Osteoblast (primary cell): ENCODE results near the gene LORICRIN. TPM values are rescaled to one million over a fixed set of nuclear protein-coding genes. Genes with fewer than 3 reads are reported as not detected.

Experiments
- DNase-seq: peaks from one replicate; pipeline ENCODE4 v3.0.0; 2011; ENCODE audit warnings: low spot score, mixed read lengths; ENCODE audit not compliant: insufficient read length; ENCODE audit errors: missing footprints
- H2AFZ ChIP-seq: 2 replicates; pipeline ENCODE4 v1.6.0; 2011; ENCODE audit warnings: mild to moderate bottlenecking, low read length
- H3K27ac ChIP-seq: 2 replicates; pipeline ENCODE4 v1.5.1; 2011; ENCODE audit warnings: mild to moderate bottlenecking, low read depth, low read length, moderate library complexity
- H3K27me3 ChIP-seq: 2 replicates; pipeline ENCODE4 v1.6.0; 2012; ENCODE audit warnings: mild to moderate bottlenecking, control low read depth, inconsistent platforms, low read length, moderate library complexity; ENCODE audit not compliant: insufficient read depth
- H3K36me3 ChIP-seq: 2 replicates; pipeline ENCODE4 v1.5.1; 2011; ENCODE audit warnings: mild to moderate bottlenecking, low read length, control low read depth, moderate library complexity; ENCODE audit not compliant: insufficient read depth
- H3K4me1 ChIP-seq: 2 replicates; pipeline ENCODE4 v1.5.1; 2011; ENCODE audit warnings: mild to moderate bottlenecking, low read length, control low read depth, moderate library complexity; ENCODE audit not compliant: insufficient read depth
- H3K4me2 ChIP-seq: 2 replicates; pipeline ENCODE4 v1.6.0; 2011; ENCODE audit warnings: mild to moderate bottlenecking, low read length; ENCODE audit not compliant: insufficient read depth
- H3K4me3 ChIP-seq: fragments of 200-600 bp; sonication (generic); 3 replicates; pipeline ENCODE4 v1.5.1; 2012; ENCODE audit warnings: mild to moderate bottlenecking, low read length, inconsistent platforms; ENCODE audit not compliant: insufficient read depth
- H3K79me2 ChIP-seq: 2 replicates; pipeline ENCODE4 v1.6.0; 2012; ENCODE audit warnings: mild to moderate bottlenecking, low read length, control low read depth, inconsistent platforms; ENCODE audit not compliant: insufficient read depth
- H3K9me3 ChIP-seq: 2 replicates; pipeline ENCODE4 v1.5.1; 2011; ENCODE audit warnings: low read depth, low read length, control low read depth
- H4K20me1 ChIP-seq: 2 replicates; pipeline ENCODE4 v1.6.0; 2012; ENCODE audit warnings: mild to moderate bottlenecking, low read length, control low read depth; ENCODE audit not compliant: insufficient read depth
- total RNA-seq: library from RNA; depleted of rRNA; stranded (reverse); fragments of >200 nt; gene quantifications from 2 replicates; pipeline ENCODE4 v1.2.3, GENCODE V29; 2012
- TF ChIP-seq, protein P1 (sequence below): IDR thresholded peaks from 2 replicates; pipeline ENCODE4 v1.5.1; 2011; ENCODE audit warnings: mild to moderate bottlenecking, low read depth, low read length, moderate library complexity; ENCODE audit errors: extremely low read depth

Gene LORICRIN
- total RNA-seq, 1 donor: not detected

- Histone ChIP-seq H4K20me1 (no peaks in the 10 kb centered on the region), H3K36me3 (no peaks in the 10 kb centered on the region), H3K4me2 (no peak overlapping the region), H3K9me3 (no peaks in the 10 kb centered on the region), H3K4me3 (no peak overlapping the region), H3K27me3 (peaks cover 28% of the 10 kb centered on the region), H3K4me1 (peaks cover 7% of the 10 kb centered on the region), H3K27ac (no peak overlapping the region), H3K79me2 (no peaks in the 10 kb centered on the region), H2AFZ (no peak overlapping the region)
- TF ChIP-seq, protein P1, sequence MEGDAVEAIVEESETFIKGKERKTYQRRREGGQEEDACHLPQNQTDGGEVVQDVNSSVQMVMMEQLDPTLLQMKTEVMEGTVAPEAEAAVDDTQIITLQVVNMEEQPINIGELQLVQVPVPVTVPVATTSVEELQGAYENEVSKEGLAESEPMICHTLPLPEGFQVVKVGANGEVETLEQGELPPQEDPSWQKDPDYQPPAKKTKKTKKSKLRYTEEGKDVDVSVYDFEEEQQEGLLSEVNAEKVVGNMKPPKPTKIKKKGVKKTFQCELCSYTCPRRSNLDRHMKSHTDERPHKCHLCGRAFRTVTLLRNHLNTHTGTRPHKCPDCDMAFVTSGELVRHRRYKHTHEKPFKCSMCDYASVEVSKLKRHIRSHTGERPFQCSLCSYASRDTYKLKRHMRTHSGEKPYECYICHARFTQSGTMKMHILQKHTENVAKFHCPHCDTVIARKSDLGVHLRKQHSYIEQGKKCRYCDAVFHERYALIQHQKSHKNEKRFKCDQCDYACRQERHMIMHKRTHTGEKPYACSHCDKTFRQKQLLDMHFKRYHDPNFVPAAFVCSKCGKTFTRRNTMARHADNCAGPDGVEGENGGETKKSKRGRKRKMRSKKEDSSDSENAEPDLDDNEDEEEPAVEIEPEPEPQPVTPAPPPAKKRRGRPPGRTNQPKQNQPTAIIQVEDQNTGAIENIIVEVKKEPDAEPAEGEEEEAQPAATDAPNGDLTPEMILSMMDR: no peak
- DNase-seq: no peak
Observed at GRCh38 chr1:153265457-153265856, 6.0 kb downstream of the LORICRIN start.

GRCh38 chr1:153271711-153272110 is 12.2 kb downstream of the LORICRIN start:
- no peaks in the 10 kb centered on the region for H3K4me1 ChIP-seq
- H3K27ac ChIP-seq: no peak overlapping the region
- TF ChIP-seq, protein P1: no peak
- H3K4me2 ChIP-seq: no peak overlapping the region
- H2AFZ ChIP-seq: no peak overlapping the region
- no peak overlapping the region for H3K4me3 ChIP-seq
- H3K27me3 ChIP-seq: no peaks in the 10 kb centered on the region
- no peaks in the 10 kb centered on the region for H3K9me3 ChIP-seq
- no peaks in the 10 kb centered on the region for H3K79me2 ChIP-seq
- no peaks in the 10 kb centered on the region for H4K20me1 ChIP-seq
- no peak for DNase-seq
- H3K36me3 ChIP-seq: no peaks in the 10 kb centered on the region

DNA sequence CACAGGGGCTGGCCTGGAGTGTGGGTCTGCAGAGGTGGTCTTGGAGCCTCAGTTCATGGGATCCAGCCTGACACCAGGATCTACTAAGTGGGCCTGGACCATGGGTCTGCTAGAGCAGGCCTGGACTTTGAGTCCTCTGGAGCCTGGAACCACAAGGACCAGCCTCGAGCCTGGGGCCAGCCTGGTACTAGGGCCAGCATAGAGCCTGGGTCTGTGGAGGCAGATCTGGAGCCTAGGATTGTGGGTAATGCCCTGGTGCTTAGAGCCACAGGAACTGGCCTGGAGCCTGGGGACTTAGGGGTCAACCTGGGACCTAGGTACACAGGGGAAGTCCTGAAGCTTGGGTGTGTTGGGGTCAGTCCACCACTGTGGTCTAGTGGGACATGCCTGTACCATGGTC is 12.7 kb downstream of the LORICRIN start:
- no peak overlapping the region for H3K4me3 ChIP-seq
- TF ChIP-seq, protein P1: no peak
- DNase-seq: no peak
- H4K20me1 ChIP-seq: no peaks in the 10 kb centered on the region
- H3K9me3 ChIP-seq: no peaks in the 10 kb centered on the region
- H3K36me3 ChIP-seq: no peaks in the 10 kb centered on the region
- no peak overlapping the region for H2AFZ ChIP-seq
- no peak overlapping the region for H3K4me2 ChIP-seq
- no peak overlapping the region for H3K27ac ChIP-seq
- no peaks in the 10 kb centered on the region for H3K79me2 ChIP-seq
- H3K27me3 ChIP-seq: no peaks in the 10 kb centered on the region
- no peaks in the 10 kb centered on the region for H3K4me1 ChIP-seq

- no peak for DNase-seq
- TF ChIP-seq, protein P1: peak; percentile 38
- H3K4me1 ChIP-seq: no peaks in the 10 kb centered on the region
- no peak overlapping the region for H3K4me3 ChIP-seq
- no peak overlapping the region for H3K27ac ChIP-seq
- H3K27me3 ChIP-seq: no peaks in the 10 kb centered on the region
- H3K79me2 ChIP-seq: no peaks in the 10 kb centered on the region
- no peak overlapping the region for H2AFZ ChIP-seq
- no peaks in the 10 kb centered on the region for H4K20me1 ChIP-seq
- no peaks in the 10 kb centered on the region for H3K36me3 ChIP-seq
- H3K4me2 ChIP-seq: no peak overlapping the region
- no peaks in the 10 kb centered on the region for H3K9me3 ChIP-seq
Observed at GRCh38 chr1:153277852-153278251, 18.4 kb downstream of the LORICRIN start.
